Medulla oblongata (tissue), 1 donor: ENCODE results near the gene THAP2.

Source experiments
- DNase-seq: peaks from one replicate; pipeline ENCODE4 v3.0.0-alpha.2; 2015; ENCODE audit errors: extremely low spot score

The THAP2 gene

GRCh38 chr12:71703206-71703605, 39.1 kb downstream of the THAP2 start:
- DNase-seq: no peak

- DNase-seq: no peak
These were observed 40.8 kb downstream of the THAP2 start for GRCh38 chr12:71704920-71705319.

- no peak for DNase-seq
These were observed 44.6 kb downstream of the THAP2 start for GRCh38 chr12:71708658-71709057.

- no peak for DNase-seq
These were observed 46.4 kb downstream of the THAP2 start for GRCh38 chr12:71710276-71711125.

GRCh38 chr12:71718611-71719010, 54.5 kb downstream of the THAP2 start:
- DNase-seq: no peak

GRCh38 chr12:71719647-71720370, 55.7 kb downstream of the THAP2 start:
- DNase-seq: no peak

GRCh38 chr12:71721783-71722505, 57.8 kb downstream of the THAP2 start:
- no peak for DNase-seq

GRCh38 chr12:71725011-71725410, 60.9 kb downstream of the THAP2 start:
- DNase-seq: no peak

GRCh38 chr12:71726548-71726947, 62.4 kb downstream of the THAP2 start:
- DNase-seq: no peak

GRCh38 chr12:71727958-71728357, 63.9 kb downstream of the THAP2 start:
- no peak for DNase-seq
